ENCODE measurements around the gene GPC5. TPM values are rescaled to one million over a fixed set of nuclear protein-coding genes. Genes with fewer than 3 reads are reported as not detected.

The GPC5 gene
- total RNA-seq, 3 donors from 2014 or later: 0.51 to 1.2 TPM; not detected in 1

- no peaks in the 10 kb centered on the region for H3K36me3 ChIP-seq (ENCODE audit: low read depth)
- no peak overlapping the region for H3K4me3 ChIP-seq
- peak; percentile 48 for ATAC-seq
- TF ChIP-seq, protein P1, sequence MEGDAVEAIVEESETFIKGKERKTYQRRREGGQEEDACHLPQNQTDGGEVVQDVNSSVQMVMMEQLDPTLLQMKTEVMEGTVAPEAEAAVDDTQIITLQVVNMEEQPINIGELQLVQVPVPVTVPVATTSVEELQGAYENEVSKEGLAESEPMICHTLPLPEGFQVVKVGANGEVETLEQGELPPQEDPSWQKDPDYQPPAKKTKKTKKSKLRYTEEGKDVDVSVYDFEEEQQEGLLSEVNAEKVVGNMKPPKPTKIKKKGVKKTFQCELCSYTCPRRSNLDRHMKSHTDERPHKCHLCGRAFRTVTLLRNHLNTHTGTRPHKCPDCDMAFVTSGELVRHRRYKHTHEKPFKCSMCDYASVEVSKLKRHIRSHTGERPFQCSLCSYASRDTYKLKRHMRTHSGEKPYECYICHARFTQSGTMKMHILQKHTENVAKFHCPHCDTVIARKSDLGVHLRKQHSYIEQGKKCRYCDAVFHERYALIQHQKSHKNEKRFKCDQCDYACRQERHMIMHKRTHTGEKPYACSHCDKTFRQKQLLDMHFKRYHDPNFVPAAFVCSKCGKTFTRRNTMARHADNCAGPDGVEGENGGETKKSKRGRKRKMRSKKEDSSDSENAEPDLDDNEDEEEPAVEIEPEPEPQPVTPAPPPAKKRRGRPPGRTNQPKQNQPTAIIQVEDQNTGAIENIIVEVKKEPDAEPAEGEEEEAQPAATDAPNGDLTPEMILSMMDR (IDR thresholded peaks at IDR 0.05): no peak
- no peaks in the 10 kb centered on the region for H3K9me3 ChIP-seq
- intact Hi-C loops (cut with DNase I, micrococcal nuclease): no loop called here
- DNase-seq: no peak
- no peaks in the 10 kb centered on the region for H3K4me1 ChIP-seq (ENCODE audit: low read depth)
These were observed 40.0 kb upstream of the GPC5 start for GRCh38 chr13:91358387-91358782.

DNA sequence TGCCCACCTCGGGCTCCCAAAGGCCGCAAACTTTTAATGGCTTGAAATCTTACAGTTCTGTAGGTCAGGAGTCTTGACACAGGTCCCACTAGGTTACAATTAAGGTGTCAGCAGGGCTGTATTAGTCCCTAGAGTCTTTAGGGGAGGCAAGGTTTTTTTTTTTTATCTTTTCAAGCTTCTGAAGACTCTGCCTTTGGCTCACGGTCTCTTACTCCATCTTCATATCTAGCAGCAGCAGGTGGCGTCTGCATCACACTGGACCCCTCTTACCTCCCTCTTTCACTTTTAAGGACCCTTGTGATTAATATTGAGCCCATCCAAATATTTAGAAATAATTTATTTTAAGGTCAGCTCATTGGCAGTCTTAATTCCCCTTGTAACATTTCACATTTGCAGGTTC, 39.3 kb upstream of the GPC5 start:
- intact Hi-C loops (cut with DNase I, micrococcal nuclease): no loop called here
- ATAC-seq (no peak), DNase-seq (no peak)
- TF ChIP-seq, protein P1 (IDR thresholded peaks at IDR 0.05): no peak
- H3K4me1 ChIP-seq (ENCODE audit: low read depth): no peaks in the 10 kb centered on the region
- no peaks in the 10 kb centered on the region for H3K9me3 ChIP-seq
- no peaks in the 10 kb centered on the region for H3K36me3 ChIP-seq (ENCODE audit: low read depth)
- no peak overlapping the region for H3K4me3 ChIP-seq

GRCh38 chr13:91359631-91360030, 38.8 kb upstream of the GPC5 start:
- H3K36me3 ChIP-seq (ENCODE audit: low read depth): no peaks in the 10 kb centered on the region
- intact Hi-C loops (cut with DNase I, micrococcal nuclease): no loop called here
- no peak overlapping the region for H3K4me3 ChIP-seq
- TF ChIP-seq, protein P1 (IDR thresholded peaks at IDR 0.05): no peak
- DNase-seq (no peak), ATAC-seq (no peak)
- H3K9me3 ChIP-seq: no peaks in the 10 kb centered on the region
- no peaks in the 10 kb centered on the region for H3K4me1 ChIP-seq (ENCODE audit: low read depth)

GRCh38 chr13:91360246-91360751, 38.1 kb upstream of the GPC5 start:
- no peaks in the 10 kb centered on the region for H3K9me3 ChIP-seq
- H3K4me1 ChIP-seq (ENCODE audit: low read depth): no peaks in the 10 kb centered on the region
- TF ChIP-seq, protein P1 (IDR thresholded peaks at IDR 0.05): no peak
- intact Hi-C loops (cut with DNase I, micrococcal nuclease): no loop called here
- DNase-seq: no peak
- no peak overlapping the region for H3K4me3 ChIP-seq
- H3K36me3 ChIP-seq (ENCODE audit: low read depth): no peaks in the 10 kb centered on the region
- ATAC-seq: no peak

GRCh38 chr13:91361755-91362271, 36.6 kb upstream of the GPC5 start:
- DNase-seq (no peak), ATAC-seq (no peak)
- Histone ChIP-seq H3K36me3 (ENCODE audit: low read depth) (no peaks in the 10 kb centered on the region), H3K9me3 (no peaks in the 10 kb centered on the region), H3K4me3 (no peak overlapping the region), H3K4me1 (ENCODE audit: low read depth) (no peaks in the 10 kb centered on the region)
- TF ChIP-seq, protein P1 (IDR thresholded peaks at IDR 0.05): no peak
- intact Hi-C loops (cut with DNase I, micrococcal nuclease): no loop called here

- intact Hi-C loops (cut with DNase I, micrococcal nuclease): no loop called here
- DNase-seq: no peak
- no peak for ATAC-seq
These were observed 35.5 kb upstream of the GPC5 start for GRCh38 chr13:91362908-91363307.

More at GRCh38 chr13:91362908-91363307, 35.5 kb upstream of the GPC5 start:
- Histone ChIP-seq H3K36me3 (ENCODE audit: low read depth) (no peaks in the 10 kb centered on the region), H3K9me3 (no peaks in the 10 kb centered on the region), H3K4me3 (no peak overlapping the region), H3K4me1 (ENCODE audit: low read depth) (no peaks in the 10 kb centered on the region)
- TF ChIP-seq, protein P1 (IDR thresholded peaks at IDR 0.05): no peak

Data from mucosa of descending colon (tissue), 3 donors.